NCI-H774 (cell line): ENCODE results near the gene KPNA3.
"Not testable (repeated sequence)": the region's sequence is repeated elsewhere in the genome, so short reads cannot be mapped to it uniquely, and the experiment has no call there.

Experiments
- DNase-seq: peaks from one replicate; lab custom pipeline; 2025; lab: John Stamatoyannopoulos, UW

The KPNA3 gene

DNA sequence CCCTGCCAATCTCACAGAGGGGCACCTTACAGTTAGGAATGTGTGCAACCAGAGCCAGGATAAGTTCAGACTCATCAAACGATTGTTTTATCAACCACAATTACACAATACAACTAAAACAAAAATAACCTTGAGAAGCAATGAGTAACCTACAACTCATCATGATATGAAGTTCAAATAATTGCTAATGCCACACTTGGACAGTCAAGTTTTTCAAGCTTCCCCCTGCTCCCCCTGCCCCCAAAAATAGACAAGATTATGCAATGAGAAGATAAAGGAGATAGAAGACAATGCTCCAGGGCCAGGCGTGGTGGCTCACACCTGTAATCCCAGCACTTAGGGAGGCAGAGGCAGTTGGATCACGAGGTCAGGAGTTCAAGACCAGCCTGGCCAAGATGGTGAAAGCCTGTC lies 13.6 kb upstream of the KPNA3 start:
- no peak for DNase-seq

- not testable (repeated sequence) for DNase-seq
Measured at GRCh38 chr13:49803047-49803446, 10.6 kb upstream of the KPNA3 start.

DNA sequence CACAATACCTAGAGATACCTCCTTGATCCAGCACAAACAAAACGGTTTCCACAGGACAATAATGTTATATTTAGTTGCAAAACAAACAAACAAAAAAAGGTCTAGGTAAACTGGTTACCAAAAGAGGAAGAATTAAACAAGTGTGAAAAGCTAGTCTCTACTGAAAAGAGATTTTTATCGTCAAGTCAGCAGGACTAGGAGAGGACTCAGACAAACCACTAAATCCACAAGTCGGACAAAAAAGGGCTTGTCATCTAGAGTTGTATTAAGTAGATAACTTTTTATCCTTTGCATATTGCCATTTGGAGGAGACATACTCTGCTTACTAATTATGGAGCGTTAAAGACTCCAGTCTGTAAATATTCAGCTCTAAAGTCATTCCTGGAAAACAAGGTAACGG lies 9.9 kb upstream of the KPNA3 start:
- DNase-seq, result no peak

DNA sequence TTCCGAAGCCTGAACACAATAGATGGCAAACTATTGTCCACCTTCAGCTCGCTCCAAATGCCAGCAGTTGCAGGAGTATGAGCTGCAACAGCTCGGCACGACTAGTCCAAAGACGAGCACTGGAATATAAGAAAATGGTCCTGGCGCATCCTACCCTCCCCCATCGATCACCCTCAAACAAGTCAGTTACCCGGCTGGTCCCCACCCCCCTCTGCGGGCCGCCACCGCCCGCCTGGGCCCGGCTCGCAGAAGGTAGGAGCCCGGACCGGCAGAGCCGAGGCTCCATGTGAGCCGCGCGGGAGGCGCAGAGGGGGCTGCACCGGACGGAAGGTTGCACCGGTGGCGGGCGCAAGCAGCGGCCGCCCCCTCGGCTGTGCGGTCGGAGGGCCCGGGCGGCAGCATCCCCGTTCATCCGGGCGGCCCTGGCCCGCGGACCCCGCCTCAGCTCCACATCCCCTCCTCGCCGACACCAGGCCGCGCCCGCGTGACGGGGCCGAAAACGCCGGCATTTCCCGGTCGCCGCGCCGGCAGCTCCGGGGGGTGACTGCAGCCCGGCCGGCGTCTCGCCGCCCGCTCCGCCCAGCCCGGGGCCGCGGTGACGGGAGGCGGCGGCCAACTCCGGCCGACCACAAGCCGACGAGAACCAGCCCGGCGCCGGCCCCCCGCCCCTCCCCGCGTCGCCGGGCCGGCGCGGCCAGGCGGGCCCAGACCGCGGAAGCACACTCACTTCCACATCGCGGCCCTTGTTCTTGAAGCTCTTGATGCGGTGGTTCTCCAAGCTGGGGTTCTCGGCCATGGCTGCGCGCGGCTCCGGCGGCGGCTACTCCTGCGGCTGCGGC lies 552 bp downstream of the KPNA3 start:
- no peak for DNase-seq

DNA sequence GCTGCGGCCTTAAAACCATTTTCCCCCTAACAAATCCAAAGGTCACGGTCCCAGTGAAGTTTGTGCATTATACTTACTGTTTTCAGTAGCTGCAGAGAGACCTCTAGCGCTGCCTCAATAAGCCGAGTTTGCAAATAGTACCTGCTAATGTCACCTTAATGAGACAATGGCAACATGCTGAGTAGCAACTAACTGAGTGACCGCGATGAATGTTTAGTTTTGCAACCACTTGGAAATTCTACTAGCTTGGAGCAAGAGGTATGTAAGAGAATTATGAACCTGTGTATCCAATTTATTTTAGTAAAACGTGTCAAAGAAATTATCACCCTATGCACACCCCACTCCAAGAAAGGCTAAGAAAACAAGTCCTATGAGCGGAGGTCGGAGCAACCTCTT lies 1.2 kb downstream of the KPNA3 start:
- no peak for DNase-seq

DNA sequence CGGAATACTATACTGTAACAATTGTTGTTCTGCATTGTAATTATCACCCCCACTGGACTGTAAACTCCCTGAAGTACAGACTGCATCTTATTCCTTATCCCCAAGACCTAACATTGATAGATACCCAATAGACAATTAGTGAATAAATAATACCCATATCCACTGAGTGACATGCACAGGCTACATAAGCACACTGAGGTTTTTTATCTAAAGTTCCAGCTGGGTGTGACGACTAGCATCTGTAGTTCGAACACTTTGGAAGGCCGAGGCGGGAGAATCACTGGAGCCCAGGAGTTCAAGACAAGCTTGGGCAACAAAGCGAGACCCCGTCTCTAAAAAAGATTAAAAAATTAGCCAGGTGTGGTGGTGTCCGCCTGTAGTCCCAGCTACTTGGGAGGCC lies 2.5 kb downstream of the KPNA3 start:
- DNase-seq, result no peak

DNA sequence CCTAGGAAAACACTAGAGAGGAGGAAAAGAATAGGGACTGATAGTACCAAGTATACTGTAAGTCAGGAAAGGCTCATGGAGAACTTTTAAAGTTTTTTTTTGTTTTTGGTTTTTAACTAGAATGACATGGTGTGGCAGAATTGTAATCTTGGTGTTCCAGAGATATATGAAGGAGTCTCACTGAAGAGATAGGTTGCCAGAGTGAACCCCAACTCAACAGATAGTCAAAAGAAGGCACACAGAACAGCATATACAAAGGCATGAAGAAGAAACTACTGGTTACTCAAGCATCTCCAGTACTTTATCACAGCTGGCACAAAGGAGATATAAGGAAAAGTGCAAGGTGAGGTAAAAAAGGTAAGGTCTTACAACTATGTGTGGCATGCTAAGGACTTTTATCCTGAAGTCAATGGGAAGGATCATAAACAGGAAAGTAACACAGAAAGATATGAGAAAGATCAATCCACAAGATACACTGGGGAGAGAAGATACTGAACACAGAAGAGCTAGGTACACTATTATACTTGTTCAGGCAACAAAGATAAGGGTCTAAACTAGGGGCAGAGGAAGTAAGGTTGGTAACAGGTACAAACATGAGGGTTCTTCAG lies 6.0 kb downstream of the KPNA3 start:
- DNase-seq, result no peak

GRCh38 chr13:49784886-49785570 lies 7.5 kb downstream of the KPNA3 start:
- DNase-seq, result no peak

- no peak for DNase-seq
Measured at GRCh38 chr13:49783865-49784264, 8.6 kb downstream of the KPNA3 start.

- DNase-seq, result no peak
Measured at GRCh38 chr13:49782784-49783183, 9.7 kb downstream of the KPNA3 start.

- DNase-seq, result no peak
Measured at GRCh38 chr13:49781806-49782205, 10.7 kb downstream of the KPNA3 start.

- DNase-seq, result no peak
Measured at GRCh38 chr13:49779721-49780120, 12.8 kb downstream of the KPNA3 start.

GRCh38 chr13:49777746-49778614 lies 14.5 kb downstream of the KPNA3 start:
- no peak for DNase-seq

GRCh38 chr13:49776871-49777270 lies 15.6 kb downstream of the KPNA3 start:
- no peak for DNase-seq

- DNase-seq, result no peak
Measured at GRCh38 chr13:49774376-49775005, 18.0 kb downstream of the KPNA3 start.

DNA sequence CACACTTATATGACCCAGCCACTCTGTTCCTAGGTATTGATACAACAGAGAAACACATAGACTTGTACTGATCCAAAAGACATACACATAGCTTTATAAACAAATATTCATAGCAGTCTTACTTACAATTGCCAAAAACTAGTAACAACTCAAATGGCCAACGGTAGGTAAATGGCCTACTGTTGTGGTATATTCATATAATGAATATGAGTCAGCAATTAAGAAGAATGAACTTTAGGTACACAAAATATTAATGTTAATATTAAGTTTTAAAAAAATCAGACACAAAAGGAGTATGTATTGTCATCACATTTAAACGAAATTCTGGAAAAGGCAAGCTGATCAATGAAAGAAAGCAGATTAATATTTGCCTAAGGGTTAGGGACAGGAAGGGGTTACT lies 19.7 kb downstream of the KPNA3 start:
- no peak for DNase-seq

GRCh38 chr13:49761811-49762210 lies 30.7 kb downstream of the KPNA3 start:
- not testable (repeated sequence) for DNase-seq

DNA sequence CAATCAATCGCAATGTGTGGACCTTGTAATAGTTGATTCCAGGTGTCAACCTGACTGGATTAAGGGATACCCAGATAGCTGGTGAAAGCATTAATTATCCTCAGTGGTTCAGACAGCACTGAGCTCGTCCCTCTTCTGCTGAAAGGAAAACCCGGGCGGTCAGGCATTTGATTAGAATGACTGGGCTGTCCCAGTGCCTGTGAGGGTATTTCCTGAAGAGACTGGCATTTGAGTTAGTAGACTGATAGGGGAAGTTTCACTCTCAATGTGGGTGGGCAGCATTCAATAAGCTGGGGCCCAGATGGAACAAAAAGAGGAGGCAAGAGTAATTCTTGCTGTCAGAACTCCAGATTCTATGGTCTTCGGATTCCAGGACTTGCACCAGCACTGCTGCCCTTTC lies 31.9 kb downstream of the KPNA3 start:
- no peak for DNase-seq

GRCh38 chr13:49759503-49759902 lies 33.0 kb downstream of the KPNA3 start:
- no peak for DNase-seq

DNA sequence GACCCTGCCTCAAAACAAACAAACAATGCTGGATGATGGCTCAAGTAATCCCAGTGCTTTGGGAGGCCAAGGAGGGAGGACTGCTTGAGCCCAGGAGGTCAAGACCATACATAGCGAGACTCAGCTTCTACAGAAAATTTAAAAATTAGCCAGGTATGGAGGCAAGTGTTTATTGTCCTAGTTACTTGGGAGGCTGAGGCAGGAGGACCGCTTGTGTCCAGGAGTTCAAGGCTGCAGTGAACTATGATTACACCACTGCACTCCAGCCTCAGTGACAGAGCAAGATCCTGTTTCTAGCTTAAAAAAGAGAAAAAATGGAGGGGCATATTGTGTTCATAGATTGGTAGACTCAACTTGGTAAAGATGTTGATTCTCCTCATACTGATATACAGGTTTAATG lies 36.2 kb downstream of the KPNA3 start:
- DNase-seq, result no peak

DNA sequence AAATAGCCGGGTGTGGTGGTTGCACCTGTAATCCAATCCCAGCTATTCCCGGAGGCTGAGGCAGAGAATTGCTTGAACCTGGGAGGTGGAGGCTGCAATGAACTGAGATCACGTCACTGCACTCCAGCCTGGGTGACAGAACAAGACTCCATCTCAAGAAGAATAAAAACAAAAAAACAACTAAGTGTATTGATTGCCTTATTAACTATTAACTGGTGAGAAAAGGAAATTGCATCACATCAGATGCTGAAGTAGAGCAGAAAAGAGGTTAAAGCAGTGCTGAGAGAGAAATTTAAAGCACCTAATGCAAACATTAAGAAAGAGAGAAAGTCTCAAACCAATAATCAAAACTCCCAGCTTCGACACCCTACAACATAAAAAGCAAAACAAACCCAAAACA lies 38.3 kb downstream of the KPNA3 start:
- DNase-seq, result no peak

GRCh38 chr13:49749848-49750247 lies 42.6 kb downstream of the KPNA3 start:
- DNase-seq, result no peak
